ENCODE measurements around the gene CELA2A.
"Not testable (repeated sequence)": the region's sequence is repeated elsewhere in the genome, so short reads cannot be mapped to it uniquely, and the experiment has no call there.

Gene CELA2A

GRCh38 chr1:15504436-15504835 is 47.9 kb downstream of the CELA2A start:
- Mint-ChIP-seq H3K36me3 (ENCODE audit: low read depth) (no peaks in the 10 kb centered on the region), H3K4me1 (no peaks in the 10 kb centered on the region), H3K9me3 (no peaks in the 10 kb centered on the region), H3K27ac (no peak overlapping the region), H3K4me3 (no peak overlapping the region), H3K27me3 (no peaks in the 10 kb centered on the region)
- no peak for ATAC-seq
- no peak for DNase-seq

GRCh38 chr1:15506831-15507230 is 50.3 kb downstream of the CELA2A start:
- peaks cover 3% of the 10 kb centered on the region for H3K36me3 Mint-ChIP-seq (ENCODE audit: low read depth)
- no peaks in the 10 kb centered on the region for H3K4me1 Mint-ChIP-seq
- no peaks in the 10 kb centered on the region for H3K27me3 Mint-ChIP-seq
- H3K27ac Mint-ChIP-seq: no peak overlapping the region
- H3K4me3 Mint-ChIP-seq: no peak overlapping the region
- ATAC-seq (no peak), DNase-seq (no peak)
- no peaks in the 10 kb centered on the region for H3K9me3 Mint-ChIP-seq

- H3K27ac Mint-ChIP-seq: no peak overlapping the region
- DNase-seq: no peak
- no peak overlapping the region for H3K4me3 Mint-ChIP-seq
These were observed 50.7 kb downstream of the CELA2A start for GRCh38 chr1:15507278-15507677.

GRCh38 chr1:15508700-15509487 is 52.4 kb downstream of the CELA2A start:
- no peaks in the 10 kb centered on the region for H3K9me3 Mint-ChIP-seq
- H3K4me3 Mint-ChIP-seq: no peak overlapping the region
- peaks cover 5% of the 10 kb centered on the region for H3K36me3 Mint-ChIP-seq (ENCODE audit: low read depth)
- no peak overlapping the region for H3K27ac Mint-ChIP-seq
- ATAC-seq (no peak), DNase-seq (no peak)
- no peaks in the 10 kb centered on the region for H3K27me3 Mint-ChIP-seq
- H3K4me1 Mint-ChIP-seq: peaks cover under 1% of the 10 kb centered on the region

More at GRCh38 chr1:15507278-15507677, 50.7 kb downstream of the CELA2A start:
- H3K36me3 Mint-ChIP-seq (ENCODE audit: low read depth): peaks cover 5% of the 10 kb centered on the region
- H3K9me3 Mint-ChIP-seq: no peaks in the 10 kb centered on the region
- no peaks in the 10 kb centered on the region for H3K4me1 Mint-ChIP-seq
- H3K27me3 Mint-ChIP-seq: no peaks in the 10 kb centered on the region
- no peak for ATAC-seq

GRCh38 chr1:15509586-15509985 is 53.1 kb downstream of the CELA2A start:
- DNase-seq (no peak), ATAC-seq (no peak)
- H3K9me3 Mint-ChIP-seq: no peaks in the 10 kb centered on the region
- H3K27me3 Mint-ChIP-seq: no peaks in the 10 kb centered on the region
- H3K4me1 Mint-ChIP-seq: peaks cover 3% of the 10 kb centered on the region
- H3K27ac Mint-ChIP-seq: no peak overlapping the region
- H3K4me3 Mint-ChIP-seq: no peak overlapping the region
- H3K36me3 Mint-ChIP-seq (ENCODE audit: low read depth): peaks cover 7% of the 10 kb centered on the region

GRCh38 chr1:15510611-15511405 is 54.3 kb downstream of the CELA2A start:
- Mint-ChIP-seq H3K36me3 (ENCODE audit: low read depth) (peaks cover 7% of the 10 kb centered on the region), H3K4me1 (peaks cover 14% of the 10 kb centered on the region), H3K9me3 (no peaks in the 10 kb centered on the region), H3K4me3 (no peak overlapping the region), H3K27me3 (no peaks in the 10 kb centered on the region), H3K27ac (no peak overlapping the region)
- ATAC-seq: no peak
- no peak for DNase-seq

GRCh38 chr1:15513192-15513591 is 56.7 kb downstream of the CELA2A start:
- H3K4me1 Mint-ChIP-seq: peaks cover 14% of the 10 kb centered on the region
- H3K27ac Mint-ChIP-seq: no peak overlapping the region
- DNase-seq (no peak), ATAC-seq (no peak)
- H3K27me3 Mint-ChIP-seq: no peaks in the 10 kb centered on the region
- no peaks in the 10 kb centered on the region for H3K9me3 Mint-ChIP-seq
- H3K36me3 Mint-ChIP-seq (ENCODE audit: low read depth): peaks cover 12% of the 10 kb centered on the region
- H3K4me3 Mint-ChIP-seq: no peak overlapping the region

- Mint-ChIP-seq H3K4me3 (no peak overlapping the region), H3K27ac (no peak overlapping the region), H3K27me3 (no peaks in the 10 kb centered on the region), H3K9me3 (no peaks in the 10 kb centered on the region), H3K36me3 (ENCODE audit: low read depth) (peaks cover 12% of the 10 kb centered on the region), H3K4me1 (peaks cover 14% of the 10 kb centered on the region)
- no peak for ATAC-seq
- DNase-seq: no peak
These were observed 57.4 kb downstream of the CELA2A start for GRCh38 chr1:15513919-15514318.

GRCh38 chr1:15514557-15514956 is 58.0 kb downstream of the CELA2A start:
- H3K27ac Mint-ChIP-seq, H3K9me3 Mint-ChIP-seq: not testable (repeated sequence)

GRCh38 chr1:15515022-15515663 is 58.6 kb downstream of the CELA2A start:
- Mint-ChIP-seq H3K4me3 (peak overlapping the region; percentile 12), H3K4me1 (peaks cover 14% of the 10 kb centered on the region), H3K27me3 (no peaks in the 10 kb centered on the region), H3K9me3 (no peaks in the 10 kb centered on the region), H3K36me3 (ENCODE audit: low read depth) (peaks cover 12% of the 10 kb centered on the region), H3K27ac (peak overlapping the region; percentile 33)
- ATAC-seq: no peak
- DNase-seq: no peak

More at GRCh38 chr1:15514557-15514956, 58.0 kb downstream of the CELA2A start:
- DNase-seq, H3K4me3 Mint-ChIP-seq, ATAC-seq, H3K27me3 Mint-ChIP-seq: not testable (repeated sequence)
- peaks cover 12% of the 10 kb centered on the region for H3K36me3 Mint-ChIP-seq (ENCODE audit: low read depth)
- H3K4me1 Mint-ChIP-seq: peaks cover 14% of the 10 kb centered on the region

GRCh38 chr1:15519625-15520024 is 63.1 kb downstream of the CELA2A start:
- H3K27me3 Mint-ChIP-seq: no peaks in the 10 kb centered on the region
- DNase-seq: no peak
- no peaks in the 10 kb centered on the region for H3K9me3 Mint-ChIP-seq
- no peak overlapping the region for H3K27ac Mint-ChIP-seq
- ATAC-seq: no peak
- peaks cover 27% of the 10 kb centered on the region for H3K4me1 Mint-ChIP-seq
- H3K36me3 Mint-ChIP-seq (ENCODE audit: low read depth): peaks cover 5% of the 10 kb centered on the region
- H3K4me3 Mint-ChIP-seq: no peak overlapping the region

- H3K4me1 Mint-ChIP-seq: peaks cover 29% of the 10 kb centered on the region
These were observed 64.8 kb downstream of the CELA2A start for GRCh38 chr1:15521206-15521906.

More at GRCh38 chr1:15521206-15521906, 64.8 kb downstream of the CELA2A start:
- H3K27ac Mint-ChIP-seq; H3K9me3 Mint-ChIP-seq; ATAC-seq; H3K4me3 Mint-ChIP-seq; DNase-seq; H3K36me3 Mint-ChIP-seq (ENCODE audit: low read depth); H3K27me3 Mint-ChIP-seq: not testable (repeated sequence)
